ENCODE measurements around the gene SMARCD3.

Gene SMARCD3

DNA sequence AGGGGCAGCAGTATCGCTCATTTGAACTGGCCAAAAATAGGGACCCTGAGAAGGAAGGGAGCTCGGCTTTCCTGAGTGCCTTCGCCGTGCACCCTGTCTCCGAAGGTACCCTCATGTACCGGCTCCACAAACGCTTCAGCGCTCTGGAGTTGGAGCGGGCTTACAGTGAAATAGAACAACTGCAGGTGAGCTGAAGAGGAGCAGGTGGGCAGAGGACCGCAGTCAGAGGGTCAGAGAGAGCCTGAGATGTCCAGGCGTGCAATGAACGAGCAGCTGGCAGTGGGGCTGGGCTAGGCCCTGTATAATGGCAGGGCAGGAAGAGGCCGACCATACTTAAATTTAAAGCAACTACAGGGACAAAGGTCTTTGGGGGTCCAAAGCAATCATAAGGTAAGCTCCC, 12.1 kb downstream of the SMARCD3 start:
- no peak for DNase-seq (ENCODE audit: low spot score)

DNA sequence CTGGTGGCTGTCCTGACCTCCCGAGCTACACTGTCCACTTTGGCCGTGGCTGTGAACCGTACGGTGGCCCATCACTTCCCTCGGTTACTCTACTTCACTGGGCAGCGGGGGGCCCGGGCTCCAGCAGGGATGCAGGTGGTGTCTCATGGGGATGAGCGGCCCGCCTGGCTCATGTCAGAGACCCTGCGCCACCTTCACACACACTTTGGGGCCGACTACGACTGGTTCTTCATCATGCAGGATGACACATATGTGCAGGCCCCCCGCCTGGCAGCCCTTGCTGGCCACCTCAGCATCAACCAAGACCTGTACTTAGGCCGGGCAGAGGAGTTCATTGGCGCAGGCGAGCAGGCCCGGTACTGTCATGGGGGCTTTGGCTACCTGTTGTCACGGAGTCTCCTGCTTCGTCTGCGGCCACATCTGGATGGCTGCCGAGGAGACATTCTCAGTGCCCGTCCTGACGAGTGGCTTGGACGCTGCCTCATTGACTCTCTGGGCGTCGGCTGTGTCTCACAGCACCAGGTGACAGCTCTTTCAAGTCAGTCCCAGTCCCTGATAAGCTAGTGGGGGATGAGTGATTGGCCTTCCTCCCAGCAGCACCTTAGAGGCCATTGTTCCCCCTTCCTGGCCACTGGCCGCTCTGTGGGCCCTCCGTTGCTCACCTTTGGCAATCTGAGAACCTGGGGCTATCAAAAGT, 13.3 kb downstream of the SMARCD3 start:
- no peak for DNase-seq (ENCODE audit: low spot score)

DNA sequence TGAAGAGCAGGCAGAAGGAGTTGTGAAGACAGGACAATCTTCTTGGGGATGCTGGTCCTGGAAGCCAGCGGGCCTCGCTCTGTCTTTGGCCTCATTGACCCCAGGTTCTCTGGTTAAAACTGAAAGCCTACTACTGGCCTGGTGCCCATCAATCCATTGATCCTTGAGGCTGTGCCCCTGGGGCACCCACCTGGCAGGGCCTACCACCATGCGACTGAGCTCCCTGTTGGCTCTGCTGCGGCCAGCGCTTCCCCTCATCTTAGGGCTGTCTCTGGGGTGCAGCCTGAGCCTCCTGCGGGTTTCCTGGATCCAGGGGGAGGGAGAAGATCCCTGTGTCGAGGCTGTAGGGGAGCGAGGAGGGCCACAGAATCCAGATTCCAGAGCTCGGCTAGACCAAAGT, 14.7 kb downstream of the SMARCD3 start:
- DNase-seq (ENCODE audit: low spot score): no peak

DNA sequence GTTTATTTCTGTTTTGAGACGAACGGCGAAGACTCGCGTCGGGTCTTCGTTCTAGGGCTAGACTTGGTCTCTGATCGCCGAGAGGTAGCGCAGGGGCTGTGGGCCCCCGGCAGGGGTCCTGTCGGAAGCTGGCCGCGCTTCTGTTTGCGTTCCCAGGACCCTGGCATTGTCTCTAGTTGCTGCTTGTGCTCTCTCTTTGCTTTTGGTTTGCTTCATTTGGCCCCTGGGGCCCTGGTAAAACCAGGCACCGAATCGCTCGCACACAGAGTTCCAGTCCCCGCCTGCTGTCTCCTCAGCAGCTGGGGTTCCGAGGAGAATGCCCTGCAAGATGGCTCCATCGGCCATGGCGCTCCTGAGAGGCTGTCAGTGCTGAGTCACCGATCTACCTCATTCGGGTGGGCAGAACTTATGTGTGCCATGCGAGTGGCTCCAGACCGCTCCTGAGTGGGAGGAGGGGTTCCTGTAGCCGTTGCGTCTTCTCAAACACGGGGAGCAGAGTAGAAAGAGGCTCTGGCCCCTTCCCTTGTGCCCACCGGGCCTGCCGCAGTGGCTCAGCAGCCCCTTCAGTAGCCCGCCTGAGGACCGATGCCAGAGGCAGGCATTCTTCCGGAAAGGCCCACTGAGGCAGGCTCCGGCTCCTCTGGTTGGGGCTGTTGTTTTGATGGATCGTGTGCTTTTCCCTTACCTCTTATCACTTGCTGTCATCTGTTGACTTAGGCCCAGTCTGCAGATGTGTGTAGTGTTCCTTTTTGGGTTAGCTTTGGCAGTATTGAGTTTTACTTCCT, 15.4 kb downstream of the SMARCD3 start:
- DNase-seq (ENCODE audit: low spot score): no peak

DNA sequence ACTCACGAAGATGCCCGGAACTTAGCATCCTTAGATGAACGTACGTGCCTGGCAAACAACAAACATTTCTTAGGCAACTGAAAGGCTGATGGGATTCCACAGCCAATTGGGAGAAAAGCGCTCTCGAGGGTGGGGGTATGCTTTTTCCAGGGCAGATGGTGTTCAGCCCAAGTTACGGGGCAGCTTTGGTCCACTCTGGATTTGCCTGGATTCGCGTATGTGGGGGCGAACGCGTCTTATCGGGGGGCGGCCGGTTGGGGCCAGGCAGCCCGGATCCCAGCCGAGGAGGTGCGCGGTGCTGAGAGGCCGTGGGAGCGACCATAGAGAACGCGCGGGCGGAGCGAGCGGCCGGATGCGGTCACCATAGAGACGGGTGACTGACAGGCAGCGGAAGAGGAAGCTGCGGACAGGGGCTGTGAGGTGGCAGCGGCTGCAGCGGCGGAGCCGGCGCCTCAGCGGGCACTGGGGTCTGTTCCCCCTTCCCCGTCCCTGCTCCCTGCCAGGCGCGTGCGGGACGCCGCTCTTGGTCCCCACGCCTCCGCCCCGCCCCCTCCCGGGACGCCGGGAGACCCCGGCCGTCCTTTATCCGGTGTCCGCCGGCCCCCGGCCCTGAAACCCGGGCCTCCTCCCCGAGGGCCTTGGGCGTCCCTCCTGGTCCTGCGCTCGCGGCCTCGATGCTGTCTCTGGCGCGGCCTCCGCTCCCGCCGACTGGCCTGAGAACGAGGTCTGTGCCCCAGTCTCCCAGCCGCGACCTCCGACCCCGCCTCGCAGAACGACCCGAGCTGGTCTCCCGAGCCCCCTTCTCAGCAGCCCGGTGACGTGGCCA, 16.2 kb downstream of the SMARCD3 start, which contains the start of gene CHPF2:
CHPF2 (plus strand) TSS at position 393 of the 826 bp plus-strand sequence. CDS start 1,529 bp downstream, outside the sequence.
- DNase-seq (ENCODE audit: low spot score): peak; percentile 95

DNA sequence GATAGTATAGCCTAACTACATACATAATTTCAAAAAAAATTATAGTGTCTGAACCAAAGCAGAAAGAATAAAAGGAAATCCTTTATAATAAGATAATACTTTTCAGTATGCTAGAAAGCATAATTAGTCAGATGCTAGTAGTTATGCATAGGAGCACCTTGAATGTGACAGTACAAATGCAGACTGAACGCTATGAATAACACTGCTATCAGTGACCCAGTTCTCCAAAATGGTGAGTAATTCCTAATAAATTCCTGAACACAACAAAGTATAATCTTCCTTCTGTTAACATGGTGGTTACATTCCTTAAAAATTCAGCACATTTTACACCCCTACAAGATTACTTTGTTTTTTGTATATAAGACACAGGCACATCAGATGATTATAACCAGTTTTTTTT, 17.4 kb downstream of the SMARCD3 start:
- no peak for DNase-seq (ENCODE audit: low spot score)

DNA sequence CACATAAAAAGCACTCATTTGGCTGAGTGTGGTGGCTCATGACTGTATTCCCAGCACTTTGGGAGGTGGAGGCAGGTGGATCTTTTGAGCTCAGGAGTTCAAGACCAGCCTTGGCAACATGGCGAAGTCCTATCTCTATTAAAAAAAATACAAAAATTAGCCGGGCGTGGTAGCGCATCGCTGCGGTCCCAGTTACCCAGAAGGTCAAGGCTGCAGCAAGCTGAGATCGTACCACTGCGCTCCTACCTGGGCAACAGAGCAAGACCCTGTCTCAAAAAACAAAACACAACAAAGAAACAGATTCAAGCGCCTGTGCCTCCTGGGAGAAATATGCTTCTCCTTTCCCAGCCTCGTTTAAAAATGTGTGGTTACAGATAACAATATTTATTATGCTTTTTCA, 19.2 kb downstream of the SMARCD3 start:
- DNase-seq (ENCODE audit: low spot score): no peak

DNA sequence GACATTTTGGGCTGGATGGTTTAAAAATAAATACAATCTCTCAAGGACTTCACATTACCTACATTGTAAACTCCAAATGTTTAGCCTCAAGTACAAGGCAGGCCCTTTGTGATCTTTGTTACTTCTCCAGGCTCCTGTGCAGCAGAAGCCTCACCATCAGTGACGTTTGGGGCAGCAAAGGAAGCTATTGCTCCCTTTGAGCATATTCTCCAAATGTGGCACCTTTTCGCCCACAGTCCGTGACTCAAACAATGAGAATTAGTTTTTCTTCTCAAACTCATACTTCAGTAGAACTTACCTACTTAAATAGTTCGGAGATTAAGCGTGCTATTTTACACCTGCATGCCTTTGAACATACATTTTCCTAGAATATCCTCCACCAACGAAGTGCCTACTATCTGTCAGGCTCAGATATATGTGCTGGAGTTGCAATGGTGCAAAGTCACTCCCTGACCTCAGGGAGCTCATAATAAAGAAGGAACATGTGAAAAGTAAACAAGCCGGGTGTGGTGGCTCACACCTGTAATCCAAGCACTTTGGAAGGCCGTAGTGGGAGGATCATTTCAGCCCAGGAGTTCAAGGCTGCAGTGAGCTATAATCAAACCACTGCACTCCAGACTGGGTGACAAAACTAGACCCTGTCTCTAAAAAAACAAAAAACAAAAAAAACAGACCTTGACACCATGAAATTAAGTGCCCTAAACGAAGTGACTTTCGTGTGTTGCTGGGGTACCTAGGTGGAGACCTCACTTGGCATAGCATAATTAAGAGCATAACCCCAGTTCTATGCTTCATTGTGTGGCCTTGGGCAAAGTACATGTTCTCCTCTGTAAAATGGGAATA, 20.2 kb downstream of the SMARCD3 start:
- DNase-seq (ENCODE audit: low spot score): no peak

DNA sequence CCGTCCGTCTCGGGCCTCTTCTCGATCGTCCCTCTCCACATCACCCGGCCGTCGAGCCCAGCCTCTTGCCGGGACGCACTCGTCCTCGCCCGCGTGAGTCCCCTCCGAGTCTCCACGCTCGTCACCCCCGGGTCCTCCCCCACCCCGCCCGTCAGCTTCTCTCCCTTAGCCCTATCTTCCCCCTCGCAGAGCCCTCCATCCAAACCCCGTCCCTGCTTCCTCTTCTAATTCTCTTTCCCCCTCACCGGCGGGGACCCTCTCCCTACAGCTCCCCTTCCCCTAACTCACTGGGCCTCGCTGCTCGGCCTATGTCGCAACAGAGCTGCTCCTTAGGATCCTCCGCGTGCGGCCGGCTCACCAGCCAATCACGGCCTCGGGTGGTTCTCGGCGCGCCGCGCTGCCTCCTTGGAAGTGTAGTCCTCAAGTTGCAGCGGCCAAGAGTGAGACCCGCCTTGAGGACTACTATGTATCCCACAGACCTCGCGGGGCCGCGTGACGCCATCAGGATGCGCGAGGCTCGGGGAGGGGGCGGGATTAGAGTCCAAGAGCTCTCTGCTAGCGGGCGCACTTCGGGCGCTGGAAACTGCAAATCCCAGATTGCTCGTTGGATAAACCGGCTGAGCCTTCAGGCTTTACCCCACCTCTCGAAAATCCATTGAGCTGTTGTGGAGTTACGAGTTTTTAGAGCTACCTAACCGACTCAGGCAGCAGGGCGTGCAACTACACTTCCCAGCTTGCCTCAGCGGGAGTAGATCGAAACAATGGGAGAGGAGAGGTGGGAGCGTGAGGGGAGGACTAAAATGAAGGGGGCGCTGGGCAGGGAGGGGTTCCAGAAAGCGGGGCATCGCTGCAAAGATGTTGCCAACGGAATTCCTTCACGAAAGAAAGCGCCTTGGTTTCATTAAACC, 21.4 kb downstream of the SMARCD3 start, which contains the start of gene ABCF2:
ABCF2 (minus strand) TSS at position 331 of the 908 bp plus-strand sequence. CDS start 747 bp downstream, outside the sequence.
- DNase-seq (ENCODE audit: low spot score): peak; percentile 97

DNA sequence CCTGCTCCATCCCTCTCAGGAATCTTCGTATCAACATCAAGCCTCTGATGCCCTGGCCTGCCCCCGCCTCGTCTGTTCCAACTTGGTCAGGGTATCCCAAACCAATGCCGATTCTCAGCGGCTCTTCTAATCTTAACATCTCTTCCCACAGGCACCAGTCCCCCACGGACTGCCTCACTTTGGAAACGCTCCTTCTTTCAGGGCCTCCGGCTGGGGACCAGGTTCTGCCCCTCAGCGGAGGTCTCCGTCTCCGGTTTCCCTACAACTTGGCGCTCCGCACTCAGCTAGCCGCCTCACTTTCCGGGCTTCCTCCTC, 22.0 kb downstream of the SMARCD3 start:
- no peak for DNase-seq (ENCODE audit: low spot score)

DNA sequence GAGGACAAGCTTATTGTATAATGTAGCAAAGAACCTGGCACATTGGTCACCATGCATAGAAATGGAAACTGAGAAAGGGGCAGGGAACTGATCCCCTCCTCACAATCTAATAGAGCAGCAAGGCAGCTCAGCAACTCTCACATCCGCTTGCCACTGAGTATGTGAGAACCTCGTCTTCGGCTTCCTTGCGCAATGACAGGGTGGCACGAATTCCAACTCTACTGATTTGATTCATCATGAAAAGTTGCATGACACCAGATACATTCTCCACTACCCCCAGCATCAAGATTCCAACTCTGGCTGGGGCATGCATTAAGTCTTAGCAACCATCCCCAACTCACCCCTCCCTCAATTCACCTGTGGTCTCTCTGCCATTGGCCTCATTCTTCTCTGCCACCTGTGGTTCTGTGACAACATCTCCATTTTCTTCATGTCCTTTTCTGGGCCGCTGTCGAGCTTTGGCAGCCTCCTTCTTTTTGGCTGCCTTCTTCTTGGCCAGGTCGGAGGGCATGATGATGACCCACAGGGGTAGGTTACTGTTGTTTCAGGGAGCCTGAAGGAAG, 22.5 kb downstream of the SMARCD3 start:
- no peak for DNase-seq (ENCODE audit: low spot score)

DNA sequence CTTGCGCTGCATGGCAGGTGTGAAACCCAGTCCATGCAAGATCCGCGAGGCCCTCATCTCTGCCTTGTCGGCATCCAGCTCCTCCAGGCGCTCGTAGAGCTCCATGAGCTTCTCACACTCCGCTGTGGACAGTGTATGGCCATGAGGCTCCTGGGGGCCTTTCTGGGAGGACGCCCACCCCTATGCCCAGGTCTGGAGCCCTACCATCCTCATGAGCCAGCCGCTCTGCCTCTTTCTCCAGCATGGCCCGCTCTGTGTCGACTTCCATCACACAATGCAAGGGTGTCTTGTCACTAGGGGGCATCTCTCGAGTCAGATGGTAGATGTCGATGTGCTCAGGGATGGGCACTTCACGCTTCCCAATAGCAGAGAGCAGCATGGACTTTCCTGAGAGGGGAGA, 24.8 kb downstream of the SMARCD3 start:
- DNase-seq (ENCODE audit: low spot score): no peak

DNA sequence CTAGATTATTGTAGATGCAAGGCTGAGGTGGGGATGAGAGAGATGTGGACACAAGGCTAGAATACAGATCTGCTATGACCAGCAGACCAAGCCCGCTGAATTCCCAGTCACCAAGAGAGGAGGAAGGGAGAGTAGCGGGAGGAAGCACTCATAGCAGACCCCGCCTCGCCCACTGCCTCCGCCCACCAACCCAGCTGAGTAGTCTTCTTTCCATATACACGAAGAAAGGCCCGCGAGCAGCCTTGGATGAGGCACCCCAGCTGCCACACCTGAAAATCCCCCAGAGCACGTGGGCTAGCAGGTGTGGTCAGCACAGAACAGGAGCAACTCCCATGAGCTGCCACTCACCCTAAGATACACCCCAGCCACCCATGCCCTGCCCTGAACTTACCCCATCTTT, 30.3 kb downstream of the SMARCD3 start:
- DNase-seq (ENCODE audit: low spot score): peak; percentile 15

DNA sequence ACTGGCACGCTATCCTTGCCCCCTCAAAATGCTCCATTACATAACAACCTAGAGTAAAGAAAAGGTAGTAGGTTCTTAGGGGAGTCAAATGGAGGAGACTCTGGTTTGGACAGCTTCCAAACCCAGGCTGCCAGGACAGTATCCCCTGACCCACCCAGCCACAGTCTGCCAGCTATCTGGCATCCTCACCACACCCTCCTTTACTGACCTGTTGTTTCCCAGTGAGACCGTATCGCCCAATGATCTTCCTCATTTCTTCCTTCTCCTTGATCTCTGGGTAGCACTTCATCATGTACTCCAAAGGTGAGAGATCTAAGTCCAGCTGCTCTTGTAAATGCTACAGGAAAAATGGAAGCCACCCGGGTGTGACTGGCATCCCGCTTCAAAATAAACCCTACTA, 33.1 kb downstream of the SMARCD3 start:
- DNase-seq (ENCODE audit: low spot score): no peak

DNA sequence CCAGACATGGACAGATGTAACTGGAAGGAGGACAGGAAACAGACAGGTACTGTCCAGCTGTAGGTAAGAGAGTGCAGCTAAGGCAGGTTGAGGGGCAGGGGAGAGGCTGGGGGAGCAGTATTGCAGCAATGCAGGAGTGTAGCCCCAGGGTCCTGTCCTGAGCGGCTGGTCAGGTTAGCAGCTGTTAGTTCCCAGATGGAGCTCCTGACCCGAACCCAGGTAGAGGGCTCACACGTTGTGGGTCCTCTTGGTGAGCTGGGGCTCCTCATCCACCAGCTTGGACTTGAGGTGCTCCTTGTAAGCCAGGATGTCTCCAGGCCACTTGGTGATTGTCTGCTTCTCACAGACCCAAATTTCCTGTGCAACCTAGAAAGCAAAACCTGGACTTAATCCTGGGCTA, 34.7 kb downstream of the SMARCD3 start:
- DNase-seq (ENCODE audit: low spot score): no peak

DNA sequence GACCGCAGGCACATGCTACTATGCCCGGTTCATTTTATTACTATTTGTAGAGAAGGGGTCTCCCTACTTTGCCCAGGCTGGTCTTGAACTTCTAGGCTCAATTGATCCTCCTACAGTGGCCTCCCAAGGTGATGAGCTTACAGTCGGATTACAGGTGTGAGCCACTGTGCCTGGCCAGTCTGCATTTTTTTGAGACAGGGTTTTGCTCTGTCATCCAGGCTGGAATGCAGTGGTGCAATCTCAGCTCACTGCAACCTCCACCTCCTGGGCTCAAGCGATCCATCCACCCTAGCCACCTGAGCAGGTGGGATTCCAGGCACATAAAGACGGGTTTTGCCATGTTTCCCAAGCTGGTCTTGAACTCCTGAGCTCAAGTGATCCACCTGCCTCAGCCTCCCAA, 35.9 kb downstream of the SMARCD3 start:
- DNase-seq (ENCODE audit: low spot score): no peak

DNA sequence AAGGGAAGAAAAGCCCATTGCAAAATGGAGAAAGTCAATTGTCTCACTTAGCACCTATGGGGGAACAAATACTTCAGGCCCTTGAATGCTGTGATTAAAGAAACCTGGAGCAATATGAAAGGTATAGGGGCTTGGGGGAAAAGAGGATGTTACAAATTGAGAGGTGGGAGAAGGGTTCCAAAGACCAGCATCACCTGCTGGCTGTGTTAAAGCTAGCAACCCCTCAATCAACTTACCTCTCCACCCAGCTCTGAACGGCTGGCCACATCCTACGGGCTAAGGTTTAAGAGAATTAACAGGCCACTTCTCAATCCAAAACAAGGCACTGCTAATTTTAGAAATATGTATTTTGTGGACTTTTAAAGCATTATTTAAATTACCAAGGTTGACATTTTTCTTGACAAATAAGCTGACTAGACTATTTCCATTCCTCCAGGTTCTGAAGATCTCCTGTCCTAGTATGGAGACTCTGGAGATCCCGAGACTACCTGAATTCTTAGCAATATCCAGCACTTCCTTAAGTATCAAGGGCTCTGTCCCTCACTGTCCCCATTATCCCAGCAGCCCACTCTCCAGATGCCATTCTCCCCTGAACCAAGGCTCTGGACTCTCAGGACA, 37.2 kb downstream of the SMARCD3 start:
- DNase-seq (ENCODE audit: low spot score): peak; percentile 18

DNA sequence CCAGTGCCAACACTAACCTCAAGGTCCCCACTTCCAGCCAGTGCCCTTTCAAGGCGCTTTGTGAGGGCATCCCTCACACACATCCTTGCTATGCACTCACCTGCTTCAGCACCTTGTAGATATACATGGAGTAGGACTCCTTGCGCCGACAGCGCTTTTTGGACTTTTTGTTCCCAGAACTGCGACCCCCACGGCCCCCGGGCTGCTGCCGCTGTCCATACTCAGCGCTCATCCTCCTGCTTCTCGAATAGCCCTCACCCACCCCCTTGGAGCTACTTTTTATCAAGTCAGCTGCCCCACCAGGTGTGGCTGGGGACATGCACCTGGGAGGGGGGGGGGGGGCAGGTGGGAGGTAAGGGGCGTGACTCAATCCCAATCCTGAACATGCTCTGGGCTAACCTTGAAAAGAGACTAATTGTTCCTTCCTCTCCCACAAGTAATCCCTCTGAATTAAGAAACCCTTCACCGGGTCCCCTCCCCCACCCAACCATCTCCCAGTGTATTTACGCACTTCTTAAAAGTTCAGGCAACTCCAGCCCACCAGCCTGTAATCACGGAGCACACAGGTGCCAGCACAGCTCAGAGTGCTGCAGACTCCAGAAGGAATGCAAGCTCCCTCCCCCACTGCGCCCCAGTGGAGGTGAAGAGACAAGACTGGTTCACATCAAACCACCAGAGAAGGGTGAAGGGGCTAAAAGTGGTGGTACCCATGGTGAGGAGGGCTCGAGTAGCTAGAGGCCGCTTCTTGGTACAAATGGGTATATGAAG, 38.2 kb downstream of the SMARCD3 start, which contains the start of gene H2BK1:
H2BK1 (minus strand) TSS at position 402 of the 768 bp plus-strand sequence; CDS start at position 232, 170 bp downstream.
- DNase-seq (ENCODE audit: low spot score): peak; percentile 19

DNA sequence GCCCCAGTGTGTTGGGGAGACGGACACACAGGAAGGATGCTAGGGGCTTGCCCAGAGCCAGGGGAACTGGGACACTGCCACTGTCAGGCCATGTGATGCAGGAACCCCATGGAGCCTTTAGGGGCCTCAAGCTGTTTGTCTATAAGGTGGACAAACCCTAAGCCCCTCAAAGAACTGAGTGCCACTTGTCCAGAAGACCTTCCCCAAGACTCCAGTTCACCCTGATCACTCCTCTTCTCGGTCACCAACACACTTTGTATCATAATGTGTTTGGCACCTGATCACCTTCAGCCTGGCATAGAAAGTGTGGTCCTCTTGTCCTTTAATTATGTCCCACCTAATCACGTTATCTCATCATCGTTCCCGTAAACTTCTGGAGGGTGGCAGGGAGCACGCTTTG, 38.9 kb downstream of the SMARCD3 start:
- DNase-seq (ENCODE audit: low spot score): no peak

Data from D341Med (cell line).